HG03460 (cell line): ENCODE results near the gene SRPX.

ENCODE experiments used
- ATAC-seq: cut with Tn5 transposase; IDR thresholded peaks from one replicate; pipeline ENCODE4 v1.9.1; 2021; ENCODE audit not compliant: unreplicated experiment

The SRPX gene

GRCh38 chrX:38142610-38143009, 78.1 kb downstream of the SRPX start:
- ATAC-seq: no peak

DNA sequence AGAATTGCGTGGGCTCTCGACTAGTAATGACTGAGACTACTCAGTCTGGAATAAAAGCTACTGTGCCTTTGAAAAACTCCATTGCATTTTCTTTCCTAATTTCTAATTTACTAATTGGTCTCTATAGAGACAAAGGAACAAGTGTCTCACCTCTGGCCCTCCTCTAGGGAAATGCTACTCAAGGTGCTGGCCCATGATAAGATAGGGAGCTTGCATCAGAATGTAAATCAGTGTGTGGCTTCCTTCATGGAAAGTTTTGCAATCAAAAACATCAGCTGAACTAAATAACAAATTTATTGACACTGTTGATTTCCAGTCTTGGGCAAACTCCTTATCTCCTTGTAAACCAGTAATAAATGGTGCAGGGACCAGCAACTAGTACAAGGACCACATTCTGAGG, 81.8 kb downstream of the SRPX start:
- ATAC-seq: no peak

GRCh38 chrX:38138157-38138891, 82.3 kb downstream of the SRPX start:
- ATAC-seq: no peak

- ATAC-seq: no peak
These were observed 91.3 kb downstream of the SRPX start for GRCh38 chrX:38129366-38129765.

DNA sequence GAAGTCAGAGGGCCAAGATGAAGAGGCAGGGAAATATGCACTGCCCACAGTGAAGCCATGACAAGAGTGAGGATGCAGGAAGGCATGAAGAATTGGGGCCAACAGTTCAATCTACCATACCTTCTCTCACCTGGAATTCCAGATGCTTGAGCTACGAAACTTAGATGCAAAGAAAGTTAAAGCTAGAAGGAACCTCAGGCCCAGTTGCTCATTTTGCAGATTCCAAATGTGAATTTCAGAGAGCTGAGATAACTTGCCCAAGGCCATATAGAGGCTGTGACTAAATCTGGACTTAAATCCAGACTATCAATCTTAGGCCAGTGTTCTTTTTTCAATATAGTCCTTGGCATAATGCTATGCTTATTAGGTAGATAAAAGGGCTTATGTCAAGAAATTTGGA, 92.7 kb downstream of the SRPX start:
- ATAC-seq: no peak

- no peak for ATAC-seq
These were observed 94.5 kb downstream of the SRPX start for GRCh38 chrX:38126179-38126578.

- ATAC-seq: no peak
These were observed 96.7 kb downstream of the SRPX start for GRCh38 chrX:38124000-38124399.

GRCh38 chrX:38117485-38117884, 103.2 kb downstream of the SRPX start:
- no peak for ATAC-seq

DNA sequence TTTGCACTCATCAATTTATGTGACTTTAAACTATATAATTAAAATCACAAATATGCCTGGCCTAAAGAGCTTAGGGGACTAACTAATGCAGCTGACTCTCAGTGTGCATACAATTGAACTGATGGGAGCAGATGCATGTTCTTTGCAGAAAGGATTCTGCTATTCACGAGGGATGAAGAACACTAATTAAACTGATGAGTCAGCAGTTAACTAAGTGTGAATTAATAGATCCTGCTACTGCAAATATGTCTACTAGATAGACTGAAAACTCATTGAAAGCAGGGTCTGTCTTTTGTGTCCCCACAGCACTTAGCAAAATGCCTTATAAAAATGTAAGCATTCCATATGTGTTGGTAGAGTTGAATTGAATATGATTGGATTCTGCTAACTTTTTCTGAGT, 104.0 kb downstream of the SRPX start:
- no peak for ATAC-seq

DNA sequence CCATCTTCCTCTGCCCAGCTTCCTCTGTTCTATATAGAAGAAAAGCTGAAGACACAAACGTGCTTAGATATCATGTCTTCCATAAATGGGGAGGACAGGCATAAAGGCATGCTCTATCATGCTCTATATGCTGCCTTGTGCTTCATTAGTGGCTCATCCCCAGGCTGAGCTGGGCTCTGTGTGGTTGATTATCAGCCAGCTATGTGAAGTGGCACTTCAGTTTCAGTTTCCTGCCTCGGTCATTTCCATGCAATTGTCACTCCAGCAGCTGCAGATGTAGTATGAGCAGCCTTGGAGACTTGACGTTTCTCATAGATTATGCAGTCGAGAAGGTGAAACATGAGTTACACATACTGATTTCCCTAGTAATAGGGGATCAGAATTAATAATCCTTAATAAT, 108.1 kb downstream of the SRPX start:
- no peak for ATAC-seq

DNA sequence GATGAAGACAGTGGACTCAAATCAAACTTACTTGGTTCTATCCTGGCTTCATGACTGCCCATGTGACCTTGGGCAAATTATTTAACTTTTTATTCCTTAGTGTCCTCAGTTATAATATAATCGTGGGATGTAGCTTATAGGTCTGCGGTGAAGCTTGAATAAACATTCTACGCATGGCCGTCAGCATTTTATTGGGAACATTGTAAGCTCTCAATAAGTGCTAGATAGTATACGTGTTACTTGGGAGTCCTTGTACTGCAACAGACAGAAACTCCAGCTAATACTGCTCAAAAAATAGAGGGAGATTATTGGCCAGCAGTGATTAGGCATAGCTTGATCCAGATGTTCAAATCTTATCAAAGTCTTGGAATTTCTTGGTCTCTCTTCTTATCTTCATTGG, 109.5 kb downstream of the SRPX start:
- no peak for ATAC-seq

DNA sequence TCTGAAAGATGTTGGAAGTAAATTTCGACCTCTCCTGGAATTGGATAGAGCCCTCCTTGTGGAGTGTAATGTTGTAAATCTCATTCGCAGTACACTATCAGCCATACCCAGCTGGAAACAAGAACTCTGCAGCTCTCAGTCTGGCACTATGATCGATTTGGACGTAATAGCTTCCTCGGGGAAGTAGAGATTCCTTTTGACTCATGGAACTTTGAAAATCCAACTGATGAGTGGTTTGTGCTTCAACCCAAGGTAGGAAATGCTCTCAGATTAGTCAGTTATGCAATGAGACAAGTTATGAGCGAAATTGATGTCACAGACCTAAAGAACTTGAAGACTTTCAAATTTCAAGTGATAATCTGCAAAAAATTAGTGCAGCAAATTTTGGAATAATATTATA, 110.4 kb downstream of the SRPX start:
- no peak for ATAC-seq

DNA sequence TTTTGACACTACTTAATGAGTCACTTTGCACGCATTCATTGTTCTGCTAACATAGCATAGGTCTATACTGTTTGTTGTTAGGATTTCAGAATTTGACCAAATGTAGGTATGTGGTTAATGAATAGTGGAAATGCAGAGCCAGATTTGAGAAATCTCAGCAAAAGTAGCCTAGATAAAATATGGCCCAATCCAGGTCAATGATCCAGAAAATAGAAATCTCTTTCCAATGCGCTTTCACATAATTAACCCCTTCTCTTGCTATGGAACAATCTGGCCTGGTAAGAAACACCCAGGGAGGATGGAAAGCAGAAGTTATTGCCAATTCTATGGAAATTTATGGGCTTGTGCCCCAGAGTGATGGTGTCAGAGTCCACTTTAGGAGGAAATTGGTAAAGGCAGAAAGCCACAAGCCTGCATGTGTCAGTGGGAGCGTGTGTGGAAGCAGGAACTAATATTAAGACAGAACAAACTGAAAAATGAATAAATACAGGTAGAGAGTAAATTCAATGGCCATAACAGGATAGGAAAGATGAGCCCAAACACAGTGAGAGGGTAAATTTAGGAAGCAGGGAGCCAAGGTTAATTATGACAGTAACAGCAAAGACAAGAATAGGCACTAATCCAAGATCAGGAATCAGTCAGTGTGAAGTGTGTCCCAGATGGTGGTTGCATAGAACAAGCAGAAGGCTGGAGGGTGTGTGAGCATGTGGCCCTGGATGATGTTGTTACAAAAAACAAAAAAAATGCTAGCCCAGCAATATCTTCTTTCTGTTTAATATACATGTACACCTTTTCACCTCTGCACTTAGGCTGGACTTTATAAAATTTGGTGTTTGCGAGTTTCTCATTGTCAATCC, 111.4 kb downstream of the SRPX start:
- no peak for ATAC-seq

GRCh38 chrX:38108364-38108763, 112.3 kb downstream of the SRPX start:
- no peak for ATAC-seq

DNA sequence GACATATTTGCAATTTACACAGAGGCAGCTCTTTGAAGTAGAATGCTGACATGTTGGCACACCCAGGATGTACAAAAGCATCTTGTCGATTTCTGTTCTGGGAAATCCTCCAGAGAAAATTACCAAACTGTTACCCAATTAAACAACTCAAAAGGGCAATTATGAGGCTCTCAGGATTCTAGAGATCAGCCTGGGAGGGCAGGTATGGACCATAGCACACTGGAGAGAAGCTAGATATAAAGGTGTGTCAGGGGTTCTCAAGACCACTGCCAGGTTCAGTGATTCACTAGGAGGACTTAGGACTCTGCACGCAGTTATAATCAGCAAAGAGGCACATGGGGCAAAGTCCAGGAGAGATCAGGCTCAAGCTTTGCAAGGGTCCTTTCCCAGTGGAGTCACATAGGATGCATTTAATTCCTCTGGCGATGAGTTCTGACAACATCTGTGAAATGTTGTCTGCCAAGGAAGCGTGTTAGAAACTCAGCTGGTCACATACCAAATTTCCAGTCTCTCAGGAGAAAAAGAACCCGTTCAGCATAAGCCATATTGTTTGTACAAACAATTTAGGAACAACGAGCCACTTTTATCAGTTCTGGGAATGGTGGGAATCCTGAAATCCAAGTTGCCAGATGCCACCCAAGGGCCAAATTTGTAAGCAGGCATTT, 113.5 kb downstream of the SRPX start:
- no peak for ATAC-seq

GRCh38 chrX:38105216-38105725, 115.4 kb downstream of the SRPX start:
- ATAC-seq: no peak

DNA sequence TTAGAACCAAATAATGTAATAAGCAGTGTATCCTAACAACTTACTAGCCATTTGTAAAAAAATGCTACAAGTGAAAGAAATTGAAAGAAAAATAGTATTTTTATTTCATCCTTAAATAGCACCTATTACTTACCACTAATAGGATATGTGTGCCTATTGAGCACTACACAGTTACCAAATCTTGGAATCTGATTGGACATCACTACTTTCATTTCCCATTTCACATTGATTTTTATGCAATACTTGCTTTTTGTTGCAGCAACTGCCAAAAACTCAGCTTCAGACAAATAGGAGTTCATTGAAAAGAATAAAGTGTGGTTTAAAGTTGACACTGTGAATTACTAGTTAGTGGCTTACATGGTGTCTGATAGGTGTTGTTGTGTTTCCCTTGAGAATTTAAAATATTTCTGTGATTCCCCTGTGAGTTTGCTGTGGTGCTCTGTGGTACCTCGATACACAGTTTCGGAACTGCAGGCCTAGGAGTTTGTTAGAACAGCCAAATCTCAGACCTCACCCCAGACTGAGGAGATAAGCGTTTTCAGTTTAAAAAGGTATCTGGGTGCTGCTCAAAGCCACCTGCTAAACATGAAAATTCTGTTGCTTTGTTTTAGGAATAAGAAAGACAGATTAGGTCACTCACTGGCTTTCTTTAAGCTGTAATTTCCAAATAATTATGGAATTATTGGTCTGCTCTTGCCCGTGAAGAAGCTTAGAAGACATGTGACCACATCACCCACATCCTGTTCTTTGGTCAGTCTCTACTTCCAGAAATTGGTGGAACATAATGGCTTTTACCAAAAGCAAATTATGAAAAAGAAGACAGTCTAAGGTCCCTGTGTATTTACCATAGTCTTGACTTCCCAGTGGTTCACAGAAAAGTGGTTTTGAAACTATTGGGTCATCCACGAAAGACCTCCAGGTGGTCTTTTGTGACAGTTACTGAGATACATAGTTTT, 116.5 kb downstream of the SRPX start:
- peak; percentile 64 for ATAC-seq

- no peak for ATAC-seq
These were observed 117.8 kb downstream of the SRPX start for GRCh38 chrX:38102875-38103274.

DNA sequence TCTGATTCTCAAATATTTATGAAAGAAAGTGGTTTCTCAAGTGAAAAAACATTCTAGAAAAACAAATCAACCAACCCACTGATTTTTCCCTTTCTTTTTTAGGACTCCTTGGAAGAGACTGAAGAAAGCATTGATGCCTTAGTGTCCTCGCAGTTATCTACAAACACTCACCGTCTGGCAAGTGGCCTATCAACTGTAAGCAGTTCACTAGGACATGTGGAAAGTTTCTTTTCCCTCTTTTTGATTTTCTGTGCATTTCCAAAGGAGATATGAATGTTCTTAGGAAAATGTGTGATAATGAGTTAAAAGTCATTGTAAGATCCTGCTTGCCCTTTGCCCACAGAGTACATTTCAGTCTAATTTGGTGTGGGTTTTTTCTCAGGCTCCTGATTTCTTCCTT, 118.4 kb downstream of the SRPX start:
- no peak for ATAC-seq

DNA sequence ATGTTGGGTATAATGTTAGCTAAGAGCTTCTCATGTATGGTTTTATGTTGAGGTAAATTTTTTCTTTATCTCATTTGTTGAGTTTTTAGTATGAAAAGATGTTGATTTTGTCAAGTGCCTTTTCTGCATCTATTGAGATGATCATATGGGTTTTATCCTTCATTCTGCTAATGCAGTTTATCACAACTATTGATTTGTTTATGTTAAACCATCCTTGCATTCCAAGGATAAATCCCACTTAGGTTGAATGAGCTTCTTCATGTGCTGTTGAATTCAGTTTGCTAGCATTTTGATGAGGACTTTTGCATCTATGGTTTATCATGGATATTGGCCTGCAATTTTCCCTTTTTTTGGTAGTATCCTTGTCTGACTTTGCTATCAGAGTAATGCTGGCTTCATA, 121.0 kb downstream of the SRPX start:
- ATAC-seq: no peak
